Urinary bladder (tissue), 4 donors: Measurements from ENCODE around the gene PDYN. TPM values are rescaled to one million over a fixed set of nuclear protein-coding genes. Genes with fewer than 3 reads are reported as not detected.
A peak's percentile ranks its signal among the peaks of the same experiment; 100 is the strongest.

Experiments used
- DNase-seq: peaks from one replicate; pipeline ENCODE4 v3.0.0-alpha.2; 2015; ENCODE audit errors: extremely low spot score
- H3K27ac ChIP-seq: one replicate; pipeline ENCODE4 v1.5.1; 2013; ENCODE audit warnings: low read depth, mild to moderate bottlenecking, moderate library complexity
- H3K36me3 ChIP-seq: one replicate; pipeline ENCODE4 v1.6.1; 2013; ENCODE audit warnings: mild to moderate bottlenecking, moderate library complexity; ENCODE audit not compliant: insufficient read depth
- H3K4me1 ChIP-seq: one replicate; pipeline ENCODE4 v1.6.1; 2013; ENCODE audit warnings: mild to moderate bottlenecking, moderate library complexity; ENCODE audit not compliant: insufficient read depth
- H3K4me3 ChIP-seq: one replicate; pipeline ENCODE4 v1.5.1; 2013; ENCODE audit warnings: low read depth, low read length
- WGBS: extraction: QIAGEN DNeasy Blood & Tissue Kit; methylation state at CpG from one replicate; pipeline ENCODE4 v1.1.7; 2013; 5-methylcytosine and 5-hydroxymethylcytosine counted together
- polyA plus RNA-seq: library from polyadenylated mRNA; stranded (reverse); fragments of 200-250 nt; gene quantifications from one replicate; pipeline ENCODE4 v1.2.3, GENCODE V29; 2013
- total RNA-seq: library from RNA; depleted of rRNA; stranded (reverse); fragments of >200 nt; gene quantifications from one replicate; pipeline ENCODE4 v1.2.3, GENCODE V29; 2014
- donor health status: healthy with polysubstance abuse.
- donor health status: healthy.

The PDYN gene
- total and polyA plus RNA-seq, 2 donors, result not detected

GRCh38 chr20:1929460-1929859 is 64.4 kb downstream of the PDYN start:
- H3K4me3 ChIP-seq, result no peak overlapping the region
- no peak overlapping the region for H3K27ac ChIP-seq
- no peak for DNase-seq
- 88% methylated on average over 3 of the region's 3 CpGs for WGBS
- H3K4me1 ChIP-seq, result no peaks in the 10 kb centered on the region
- no peaks in the 10 kb centered on the region for H3K36me3 ChIP-seq

- Histone ChIP-seq H3K4me1 (no peaks in the 10 kb centered on the region), H3K4me3 (no peak overlapping the region), H3K27ac (peak overlapping the region; percentile 12), H3K36me3 (no peaks in the 10 kb centered on the region)
- DNase-seq, result no peak
- WGBS, result 74% methylated on average over 7 of the region's 7 CpGs
Measured at GRCh38 chr20:1928782-1929181, 65.1 kb downstream of the PDYN start.

Other genes with a start within 250 kb of the PDYN start
- gene SIRPA, start 98.7 kb downstream of the PDYN start, total RNA-seq, result 11.2 TPM
- 27.8 TPM for gene SIRPA, start 98.7 kb downstream of the PDYN start, polyA plus RNA-seq
- gene STK35, start 107.8 kb upstream of the PDYN start, total RNA-seq, result 17.5 TPM
- gene STK35, start 107.8 kb upstream of the PDYN start, polyA plus RNA-seq, result 7.6 TPM